ENCODE results near the gene ACTL10.

Gene ACTL10

GRCh38 chr20:33703498-33704137 lies 36.9 kb downstream of the ACTL10 start:
- TF ChIP-seq CTBP1 (IDR thresholded peaks at IDR 0.05; ENCODE audit: borderline replicate concordance), result no peak
- TF ChIP-seq NFRKB (IDR thresholded peaks at IDR 0.05), result no peak
- TF ChIP-seq SP1 (IDR thresholded peaks at IDR 0.05), result no peak
- no peak for TF ChIP-seq TARDBP (IDR thresholded peaks at IDR 0.05)
- TF ChIP-seq ARNT (IDR thresholded peaks at IDR 0.05), result no peak
- no peak for TF ChIP-seq HDGF (IDR thresholded peaks at IDR 0.05; ENCODE audit: borderline replicate concordance)
- no peak for TF ChIP-seq FOXK2 (IDR thresholded peaks at IDR 0.05)
- TF ChIP-seq L3MBTL2 (conservative IDR thresholded peaks at IDR 0.05), result no peak
- no peak for TF ChIP-seq ZNF384 (IDR thresholded peaks at IDR 0.05)
- no peak for TF ChIP-seq FOXA1 (IDR thresholded peaks at IDR 0.05)
- no peak for TF ChIP-seq FOXM1 (IDR thresholded peaks at IDR 0.05; ENCODE audit: borderline replicate concordance)
- TF ChIP-seq LEF1 (IDR thresholded peaks at IDR 0.05; ENCODE audit: borderline replicate concordance), result no peak
- no peak for TF ChIP-seq PKNOX1 (IDR thresholded peaks at IDR 0.05)
- no peak for TF ChIP-seq BHLHE40 (IDR thresholded peaks at IDR 0.05; ENCODE audit: borderline replicate concordance)
- no peak for TF ChIP-seq SUZ12 (IDR thresholded peaks at IDR 0.05)
- no peak for TF ChIP-seq ELF4 (IDR thresholded peaks at IDR 0.05)

GRCh38 chr20:33704197-33704924 lies 37.6 kb downstream of the ACTL10 start:
- DNase-seq (ENCODE audit: extremely low spot score), result no peak
- TF ChIP-seq ZNF384 (IDR thresholded peaks at IDR 0.05) (no peak), HDGF (IDR thresholded peaks at IDR 0.05; ENCODE audit: borderline replicate concordance) (no peak), L3MBTL2 (conservative IDR thresholded peaks at IDR 0.05) (no peak), SUZ12 (IDR thresholded peaks at IDR 0.05) (no peak), LEF1 (IDR thresholded peaks at IDR 0.05; ENCODE audit: borderline replicate concordance) (no peak)
- POLR2A ChIA-PET, result interaction anchor here (0.8 to 1.7 kb wide), 3 partner anchors 10 to 29 kb away, joined by 3 to 4 read pairs (median 4); partner anchors contain the start of gene PXMP4
- CTCF ChIA-PET, result interaction anchor here (1.1 kb wide), 1 partner anchor 10 kb away, joined by 3 read pairs; no protein-coding TSS in a partner anchor

More at GRCh38 chr20:33703498-33704137, 36.9 kb downstream of the ACTL10 start:
- POLR2A ChIA-PET, result interaction anchor here (0.8 to 1.7 kb wide), 3 partner anchors 9 to 28 kb away, joined by 3 to 4 read pairs (median 4); partner anchors contain the start of gene PXMP4
- CTCF ChIA-PET, result interaction anchor here (1.1 kb wide), 1 partner anchor 9 kb away, joined by 3 read pairs; no protein-coding TSS in a partner anchor
- DNase-seq (ENCODE audit: extremely low spot score), result no peak

- ChIA-PET POLR2A (no interaction called here), CTCF (no interaction called here)
- DNase-seq (ENCODE audit: extremely low spot score), result no peak
- TF ChIP-seq FOXM1 (IDR thresholded peaks at IDR 0.05; ENCODE audit: borderline replicate concordance), result no peak
- no peak for TF ChIP-seq ARNT (IDR thresholded peaks at IDR 0.05)
- no peak for TF ChIP-seq CTBP1 (IDR thresholded peaks at IDR 0.05; ENCODE audit: borderline replicate concordance)
- TF ChIP-seq HDGF (IDR thresholded peaks at IDR 0.05; ENCODE audit: borderline replicate concordance), result no peak
- no peak for TF ChIP-seq TARDBP (IDR thresholded peaks at IDR 0.05)
- TF ChIP-seq LEF1 (IDR thresholded peaks at IDR 0.05; ENCODE audit: borderline replicate concordance), result no peak
- no peak for TF ChIP-seq BHLHE40 (IDR thresholded peaks at IDR 0.05; ENCODE audit: borderline replicate concordance)
- TF ChIP-seq FOXA1 (IDR thresholded peaks at IDR 0.05), result no peak
- no peak for TF ChIP-seq FOXK2 (IDR thresholded peaks at IDR 0.05)
- TF ChIP-seq SUZ12 (IDR thresholded peaks at IDR 0.05), result no peak
- TF ChIP-seq PKNOX1 (IDR thresholded peaks at IDR 0.05), result no peak
These were observed 40.9 kb downstream of the ACTL10 start for GRCh38 chr20:33707668-33708067.

- CTCF ChIA-PET, result no interaction called here
- TF ChIP-seq L3MBTL2 (conservative IDR thresholded peaks at IDR 0.05), result no peak
- no peak for TF ChIP-seq ELF4 (IDR thresholded peaks at IDR 0.05)
- no peak for TF ChIP-seq NFRKB (IDR thresholded peaks at IDR 0.05)
- TF ChIP-seq PKNOX1 (IDR thresholded peaks at IDR 0.05), result no peak
- TF ChIP-seq TARDBP (IDR thresholded peaks at IDR 0.05), result no peak
- no peak for DNase-seq (ENCODE audit: extremely low spot score)
- POLR2A ChIA-PET, result no interaction called here
These were observed 42.7 kb downstream of the ACTL10 start for GRCh38 chr20:33709398-33709797.

GRCh38 chr20:33709905-33710541 lies 43.3 kb downstream of the ACTL10 start:
- TF ChIP-seq HDGF (IDR thresholded peaks at IDR 0.05; ENCODE audit: borderline replicate concordance), result no peak
- no peak for TF ChIP-seq SUZ12 (IDR thresholded peaks at IDR 0.05)
- CTCF ChIA-PET, result no interaction called here
- POLR2A ChIA-PET, result no interaction called here
- DNase-seq (ENCODE audit: extremely low spot score), result no peak

GRCh38 chr20:33710681-33711445 lies 44.1 kb downstream of the ACTL10 start:
- TF ChIP-seq LEF1 (IDR thresholded peaks at IDR 0.05; ENCODE audit: borderline replicate concordance) (no peak), NFRKB (IDR thresholded peaks at IDR 0.05) (no peak), ZNF384 (IDR thresholded peaks at IDR 0.05) (no peak), FOXM1 (IDR thresholded peaks at IDR 0.05; ENCODE audit: borderline replicate concordance) (no peak), FOXK2 (IDR thresholded peaks at IDR 0.05) (no peak), ARNT (IDR thresholded peaks at IDR 0.05) (no peak), TARDBP (IDR thresholded peaks at IDR 0.05) (no peak), SUZ12 (IDR thresholded peaks at IDR 0.05) (no peak), HDGF (IDR thresholded peaks at IDR 0.05; ENCODE audit: borderline replicate concordance) (no peak), FOXA1 (IDR thresholded peaks at IDR 0.05) (no peak), L3MBTL2 (conservative IDR thresholded peaks at IDR 0.05) (no peak), BHLHE40 (IDR thresholded peaks at IDR 0.05; ENCODE audit: borderline replicate concordance) (no peak), SP1 (IDR thresholded peaks at IDR 0.05) (no peak), PKNOX1 (IDR thresholded peaks at IDR 0.05) (no peak), CTBP1 (IDR thresholded peaks at IDR 0.05; ENCODE audit: borderline replicate concordance) (no peak), ELF4 (IDR thresholded peaks at IDR 0.05) (no peak)
- ChIA-PET POLR2A (no interaction called here), CTCF (no interaction called here)
- DNase-seq (ENCODE audit: extremely low spot score), result no peak

All from HEK293T (cell line).